ENCODE data around the gene TSPEAR. TPM values are rescaled to one million over a fixed set of nuclear protein-coding genes. Genes with fewer than 3 reads are reported as not detected.

TSPEAR gene
- total RNA-seq, 1 experiment from 2014 or later: 2.1 TPM

GRCh38 chr21:44757731-44758130 lies 46.4 kb upstream of the TSPEAR start:
- Mint-ChIP-seq H3K27me3 (ENCODE audit: low read depth) (peaks cover 29% of the 10 kb centered on the region), H3K4me3 (no peak overlapping the region), H3K27ac (no peak overlapping the region), H3K36me3 (peaks cover 26% of the 10 kb centered on the region), H3K4me1 (peaks cover 30% of the 10 kb centered on the region), H3K9me3 (peaks cover 18% of the 10 kb centered on the region)
- ATAC-seq (no peak), DNase-seq (ENCODE audit: low spot score) (peak; percentile 5)
- TF ChIP-seq, protein P1, sequence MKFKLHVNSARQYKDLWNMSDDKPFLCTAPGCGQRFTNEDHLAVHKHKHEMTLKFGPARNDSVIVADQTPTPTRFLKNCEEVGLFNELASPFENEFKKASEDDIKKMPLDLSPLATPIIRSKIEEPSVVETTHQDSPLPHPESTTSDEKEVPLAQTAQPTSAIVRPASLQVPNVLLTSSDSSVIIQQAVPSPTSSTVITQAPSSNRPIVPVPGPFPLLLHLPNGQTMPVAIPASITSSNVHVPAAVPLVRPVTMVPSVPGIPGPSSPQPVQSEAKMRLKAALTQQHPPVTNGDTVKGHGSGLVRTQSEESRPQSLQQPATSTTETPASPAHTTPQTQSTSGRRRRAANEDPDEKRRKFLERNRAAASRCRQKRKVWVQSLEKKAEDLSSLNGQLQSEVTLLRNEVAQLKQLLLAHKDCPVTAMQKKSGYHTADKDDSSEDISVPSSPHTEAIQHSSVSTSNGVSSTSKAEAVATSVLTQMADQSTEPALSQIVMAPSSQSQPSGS (CRISPR knock-in tag; IDR thresholded peaks at IDR 0.05; ENCODE audit: borderline replicate concordance, low read depth): no peak
- no peak for TF ChIP-seq MXD4 (CRISPR knock-in tag; IDR thresholded peaks at IDR 0.05; ENCODE audit: borderline replicate concordance)
- TF ChIP-seq MAX (CRISPR knock-in tag; IDR thresholded peaks at IDR 0.05): no peak
- TF ChIP-seq, protein P2, sequence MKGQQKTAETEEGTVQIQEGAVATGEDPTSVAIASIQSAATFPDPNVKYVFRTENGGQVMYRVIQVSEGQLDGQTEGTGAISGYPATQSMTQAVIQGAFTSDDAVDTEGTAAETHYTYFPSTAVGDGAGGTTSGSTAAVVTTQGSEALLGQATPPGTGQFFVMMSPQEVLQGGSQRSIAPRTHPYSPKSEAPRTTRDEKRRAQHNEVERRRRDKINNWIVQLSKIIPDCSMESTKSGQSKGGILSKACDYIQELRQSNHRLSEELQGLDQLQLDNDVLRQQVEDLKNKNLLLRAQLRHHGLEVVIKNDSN (CRISPR knock-in tag; IDR thresholded peaks at IDR 0.05): no peak
- TF ChIP-seq FOXP1 (CRISPR knock-in tag; IDR thresholded peaks at IDR 0.05; ENCODE audit: borderline replicate concordance): no peak
- TF ChIP-seq GTF2I (CRISPR knock-in tag; conservative IDR thresholded peaks at IDR 0.05): no peak
- TF ChIP-seq HMGA2 (CRISPR knock-in tag; IDR thresholded peaks at IDR 0.05): no peak
- no peak for TF ChIP-seq NR2C2 (CRISPR knock-in tag; IDR thresholded peaks at IDR 0.05)
- TF ChIP-seq, protein P3, sequence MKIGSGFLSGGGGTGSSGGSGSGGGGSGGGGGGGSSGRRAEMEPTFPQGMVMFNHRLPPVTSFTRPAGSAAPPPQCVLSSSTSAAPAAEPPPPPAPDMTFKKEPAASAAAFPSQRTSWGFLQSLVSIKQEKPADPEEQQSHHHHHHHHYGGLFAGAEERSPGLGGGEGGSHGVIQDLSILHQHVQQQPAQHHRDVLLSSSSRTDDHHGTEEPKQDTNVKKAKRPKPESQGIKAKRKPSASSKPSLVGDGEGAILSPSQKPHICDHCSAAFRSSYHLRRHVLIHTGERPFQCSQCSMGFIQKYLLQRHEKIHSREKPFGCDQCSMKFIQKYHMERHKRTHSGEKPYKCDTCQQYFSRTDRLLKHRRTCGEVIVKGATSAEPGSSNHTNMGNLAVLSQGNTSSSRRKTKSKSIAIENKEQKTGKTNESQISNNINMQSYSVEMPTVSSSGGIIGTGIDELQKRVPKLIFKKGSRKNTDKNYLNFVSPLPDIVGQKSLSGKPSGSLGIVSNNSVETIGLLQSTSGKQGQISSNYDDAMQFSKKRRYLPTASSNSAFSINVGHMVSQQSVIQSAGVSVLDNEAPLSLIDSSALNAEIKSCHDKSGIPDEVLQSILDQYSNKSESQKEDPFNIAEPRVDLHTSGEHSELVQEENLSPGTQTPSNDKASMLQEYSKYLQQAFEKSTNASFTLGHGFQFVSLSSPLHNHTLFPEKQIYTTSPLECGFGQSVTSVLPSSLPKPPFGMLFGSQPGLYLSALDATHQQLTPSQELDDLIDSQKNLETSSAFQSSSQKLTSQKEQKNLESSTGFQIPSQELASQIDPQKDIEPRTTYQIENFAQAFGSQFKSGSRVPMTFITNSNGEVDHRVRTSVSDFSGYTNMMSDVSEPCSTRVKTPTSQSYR (CRISPR knock-in tag; IDR thresholded peaks at IDR 0.05): no peak
- TF ChIP-seq MLX (CRISPR knock-in tag; IDR thresholded peaks at IDR 0.05): no peak
- no peak for TF ChIP-seq FOXP4 (CRISPR knock-in tag; IDR thresholded peaks at IDR 0.05)
- TF ChIP-seq SOX15 (CRISPR knock-in tag; IDR thresholded peaks at IDR 0.05): no peak
- TF ChIP-seq, protein P4, sequence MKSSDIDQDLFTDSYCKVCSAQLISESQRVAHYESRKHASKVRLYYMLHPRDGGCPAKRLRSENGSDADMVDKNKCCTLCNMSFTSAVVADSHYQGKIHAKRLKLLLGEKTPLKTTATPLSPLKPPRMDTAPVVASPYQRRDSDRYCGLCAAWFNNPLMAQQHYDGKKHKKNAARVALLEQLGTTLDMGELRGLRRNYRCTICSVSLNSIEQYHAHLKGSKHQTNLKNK (CRISPR knock-in tag; IDR thresholded peaks at IDR 0.05): no peak
- ChIA-PET POLR2A (no interaction called here), CTCF (interaction anchor here (1.2 to 3.8 kb wide), 2 partner anchors 9 to 36 kb away, joined by 6 to 18 read pairs; no protein-coding TSS in a partner anchor)

DNA sequence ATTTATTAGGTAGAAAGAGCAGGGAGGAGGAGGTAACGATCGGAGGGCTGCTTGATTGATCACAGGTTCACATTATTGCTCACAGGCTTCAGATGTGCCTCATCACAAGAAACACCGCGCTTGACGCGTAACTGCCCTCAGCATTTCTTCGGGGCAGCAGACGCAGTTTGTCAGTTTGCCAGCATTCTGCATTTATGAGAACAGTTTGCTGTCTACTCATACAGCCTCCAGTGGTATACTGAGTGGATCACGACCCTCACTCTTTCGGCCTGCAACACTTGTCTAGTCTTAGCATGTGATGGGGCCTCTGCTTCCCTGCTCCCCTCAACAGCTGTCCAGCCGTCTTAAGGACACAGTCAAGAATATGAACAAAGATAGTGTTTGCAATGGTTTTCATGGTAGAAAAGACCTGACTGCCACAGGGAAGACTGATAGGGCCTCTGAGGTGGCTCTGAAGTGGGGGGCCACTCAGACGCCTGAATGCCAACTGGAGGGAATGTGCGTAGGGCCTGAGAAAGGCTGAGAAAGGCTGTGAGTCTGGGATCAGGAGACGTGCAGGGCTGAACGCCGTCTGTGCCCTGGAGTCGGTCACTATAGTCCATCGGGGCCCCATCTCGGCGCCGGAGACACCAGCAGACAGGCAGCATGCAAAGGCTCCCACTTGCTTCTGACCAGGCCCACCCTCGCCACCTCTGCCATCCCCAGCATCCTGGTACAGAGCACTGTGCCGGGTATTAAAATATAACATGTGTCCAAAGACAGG lies 45.2 kb upstream of the TSPEAR start:
- H3K27ac Mint-ChIP-seq: no peak overlapping the region
- peaks cover 31% of the 10 kb centered on the region for H3K27me3 Mint-ChIP-seq (ENCODE audit: low read depth)
- ChIA-PET POLR2A (no interaction called here), CTCF (interaction anchor here (1.2 kb wide), 1 partner anchor 37 kb away, joined by 6 read pairs; no protein-coding TSS in a partner anchor)
- DNase-seq (ENCODE audit: low spot score): peak; percentile 5
- peaks cover 27% of the 10 kb centered on the region for H3K36me3 Mint-ChIP-seq
- no peak for ATAC-seq
- no peak overlapping the region for H3K4me3 Mint-ChIP-seq
- peaks cover 18% of the 10 kb centered on the region for H3K9me3 Mint-ChIP-seq
- peaks cover 40% of the 10 kb centered on the region for H3K4me1 Mint-ChIP-seq
- no peak for TF ChIP-seq FOXP4 (CRISPR knock-in tag; IDR thresholded peaks at IDR 0.05)
- TF ChIP-seq, protein P5, sequence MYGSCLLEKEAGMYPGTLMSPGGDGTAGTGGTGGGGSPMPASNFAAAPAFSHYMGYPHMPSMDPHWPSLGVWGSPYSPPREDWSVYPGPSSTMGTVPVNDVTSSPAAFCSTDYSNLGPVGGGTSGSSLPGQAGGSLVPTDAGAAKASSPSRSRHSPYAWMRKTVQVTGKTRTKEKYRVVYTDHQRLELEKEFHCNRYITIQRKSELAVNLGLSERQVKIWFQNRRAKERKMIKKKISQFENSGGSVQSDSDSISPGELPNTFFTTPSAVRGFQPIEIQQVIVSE (CRISPR knock-in tag; IDR thresholded peaks at IDR 0.05; ENCODE audit: borderline replicate concordance): no peak
- no peak for TF ChIP-seq FOXP1 (CRISPR knock-in tag; IDR thresholded peaks at IDR 0.05; ENCODE audit: borderline replicate concordance)
- TF ChIP-seq ZBTB21 (CRISPR knock-in tag; IDR thresholded peaks at IDR 0.05; ENCODE audit: borderline replicate concordance): no peak
- no peak for TF ChIP-seq GRHL2 (CRISPR knock-in tag; IDR thresholded peaks at IDR 0.05; ENCODE audit: insufficient replicate concordance, severe bottlenecking)
- no peak for TF ChIP-seq E2F5 (CRISPR knock-in tag; IDR thresholded peaks at IDR 0.05)
- no peak for TF ChIP-seq RORB (CRISPR knock-in tag; IDR thresholded peaks at IDR 0.05)
- no peak for TF ChIP-seq NR2C2 (CRISPR knock-in tag; IDR thresholded peaks at IDR 0.05)
- TF ChIP-seq, protein P1 (CRISPR knock-in tag; IDR thresholded peaks at IDR 0.05; ENCODE audit: borderline replicate concordance, low read depth): no peak
